ENCODE measurements around the gene MOSPD2. TPM values are rescaled to one million over a fixed set of nuclear protein-coding genes. Genes with fewer than 3 reads are reported as not detected.

MOSPD2 gene
- polyA plus RNA-seq, 2 of the 4 experiments (the other 2 are of a cell fraction) = 10.0 to 28.4 TPM

GRCh38 chrX:14930663-14931062 lies 57.4 kb downstream of the MOSPD2 start:
- DNase-seq (ENCODE audit: low read depth in 1 of 2, low spot score in 1 of 2) (no peak), ATAC-seq (no peak), FAIRE-seq (no peak)
- H3K27ac ChIP-seq = no peak overlapping the region
- TF ChIP-seq BCL3 (IDR thresholded peaks at IDR 0.05) (no peak), HES2 (IDR thresholded peaks at IDR 0.05) (no peak), USF2 (IDR thresholded peaks at IDR 0.05) (no peak), HEYL (CRISPR knock-in tag; IDR thresholded peaks at IDR 0.05) (no peak), ESRRA (IDR thresholded peaks at IDR 0.05; ENCODE audit: borderline replicate concordance, low read length) (no peak), ELK1 (IDR thresholded peaks at IDR 0.05; ENCODE audit: low read depth, low read length) (no peak), PBX3 (IDR thresholded peaks at IDR 0.05) (no peak), MAX (IDR thresholded peaks at IDR 0.05) (no peak), NR3C1 (IDR thresholded peaks at IDR 0.05) (no peak), ATOH8 (CRISPR knock-in tag; IDR thresholded peaks at IDR 0.05; ENCODE audit: low read depth) (no peak), CBX2 (IDR thresholded peaks at IDR 0.05; ENCODE audit: borderline replicate concordance, low read depth) (no peak), HDAC2 (IDR thresholded peaks at IDR 0.05) (no peak), CTCF (IDR thresholded peaks at IDR 0.05) (no peak)
- no peak overlapping the region for H3K4me3 ChIP-seq
- WGBS (ENCODE audit: missing lambda C conversion rate) = 23% methylated on average over 1 of the region's 1 CpG
- H3K9me3 ChIP-seq = no peaks in the 10 kb centered on the region
- ChIA-PET CTCF (no interaction called here), POLR2A (no interaction called here)
- no peak overlapping the region for H3K4me2 ChIP-seq
- H3K4me1 ChIP-seq = no peaks in the 10 kb centered on the region

- H3K27ac ChIP-seq = no peak overlapping the region
- WGBS (ENCODE audit: missing lambda C conversion rate) = 60% methylated on average over 1 of the region's 1 CpG
- no peak for FAIRE-seq
- H3K4me1 ChIP-seq = 0 out of 3 replicates have a peak, but pooled peaks cover 3% of the 10 kb centered on the region
- POLR2A ChIA-PET = no interaction called here
- ATAC-seq = no peak
- DNase-seq (ENCODE audit: low read depth in 1 of 2, low spot score in 1 of 2) = no peak
- H3K4me3 ChIP-seq = no peak overlapping the region
- H3K9me3 ChIP-seq = no peaks in the 10 kb centered on the region
- TF ChIP-seq KDM1A (IDR thresholded peaks at IDR 0.05; ENCODE audit: low read depth) = no peak
- TF ChIP-seq JUN (IDR thresholded peaks at IDR 0.05) = no peak
- TF ChIP-seq CBX8 (IDR thresholded peaks at IDR 0.05) = no peak
- TF ChIP-seq E2F6 (IDR thresholded peaks at IDR 0.05; ENCODE audit: borderline replicate concordance, low read depth) = no peak
- TF ChIP-seq SREBF2 (IDR thresholded peaks at IDR 0.05) = no peak
- TF ChIP-seq MAX (IDR thresholded peaks at IDR 0.05) = no peak
- TF ChIP-seq ESRRA (IDR thresholded peaks at IDR 0.05; ENCODE audit: borderline replicate concordance, low read length) = no peak
- TF ChIP-seq RCOR1 (IDR thresholded peaks at IDR 0.05; ENCODE audit: low read depth, low read length) = no peak
- TF ChIP-seq NPAS2 (CRISPR knock-in tag; IDR thresholded peaks at IDR 0.05; ENCODE audit: borderline replicate concordance) = no peak
- CTCF ChIA-PET = no interaction called here
- H3K4me2 ChIP-seq = no peak overlapping the region
Observed at GRCh38 chrX:14932136-14932535, 58.9 kb downstream of the MOSPD2 start.

All from A549 (cell line).